ENCODE results near the gene SIRT5. TPM values are rescaled to one million over a fixed set of nuclear protein-coding genes. Genes with fewer than 3 reads are reported as not detected.

SIRT5 gene
- total RNA-seq, 1 donor from 2014 or later = 11.0 TPM

GRCh38 chr6:13613029-13613594 lies 38.7 kb downstream of the SIRT5 start:
- ATAC-seq = no peak
- H3K4me3 ChIP-seq = no peak overlapping the region

GRCh38 chr6:13614126-13614925 lies 39.9 kb downstream of the SIRT5 start:
- ATAC-seq (peak; percentile 62), DNase-seq (peak; percentile 81)
- intact Hi-C loops (cut with DNase I) = no loop called here
- Histone ChIP-seq H3K4me3 (peak overlapping the region; percentile 65), H3K36me3 (peaks cover 25% of the 10 kb centered on the region), H3K9me3 (no peaks in the 10 kb centered on the region), H3K27ac (peak overlapping the region; percentile 90), H3K4me1 (peaks cover 16% of the 10 kb centered on the region), H3K27me3 (no peaks in the 10 kb centered on the region)
- TF ChIP-seq CTCF (IDR thresholded peaks at IDR 0.05) = no peak

More at GRCh38 chr6:13613029-13613594, 38.7 kb downstream of the SIRT5 start:
- Histone ChIP-seq H3K4me1 (peaks cover 16% of the 10 kb centered on the region), H3K9me3 (no peaks in the 10 kb centered on the region), H3K27ac (no peak overlapping the region), H3K27me3 (no peaks in the 10 kb centered on the region), H3K36me3 (peaks cover 15% of the 10 kb centered on the region)
- no peak for DNase-seq
- intact Hi-C loops (cut with DNase I) = no loop called here
- no peak for TF ChIP-seq CTCF (IDR thresholded peaks at IDR 0.05)

- ATAC-seq = peak; percentile 99
- H3K9me3 ChIP-seq = no peaks in the 10 kb centered on the region
- H3K36me3 ChIP-seq = peaks cover 34% of the 10 kb centered on the region
- intact Hi-C loops (cut with DNase I) = no loop called here
- peak within 1 kb of the TSS; percentile 65 for H3K4me3 ChIP-seq
- H3K27ac ChIP-seq = peak within 1 kb of the TSS; percentile 90
- H3K4me1 ChIP-seq = peaks cover 16% of the 10 kb centered on the region
- DNase-seq = peak; percentile 98
- H3K27me3 ChIP-seq = no peaks in the 10 kb centered on the region
- peak; percentile 89 for TF ChIP-seq CTCF (IDR thresholded peaks at IDR 0.05)
These were observed 40.8 kb downstream of the SIRT5 start, which contains the start of gene NOL7 for GRCh38 chr6:13614926-13615791. TSS of gene NOL7 (plus strand) at chr6:13615335. CDS start at chr6:13615359, 24 bp downstream.

- DNase-seq = peak; percentile 79
- Histone ChIP-seq H3K4me1 (peaks cover 16% of the 10 kb centered on the region), H3K4me3 (peak overlapping the region; percentile 65), H3K9me3 (no peaks in the 10 kb centered on the region), H3K27ac (peak overlapping the region; percentile 90), H3K27me3 (no peaks in the 10 kb centered on the region), H3K36me3 (peaks cover 39% of the 10 kb centered on the region)
- no peak for TF ChIP-seq CTCF (IDR thresholded peaks at IDR 0.05)
- peak; percentile 30 for ATAC-seq
- intact Hi-C loops (cut with DNase I) = no loop called here
These were observed 41.4 kb downstream of the SIRT5 start for GRCh38 chr6:13615792-13616120.

- H3K4me3 ChIP-seq = no peak overlapping the region
- no peaks in the 10 kb centered on the region for H3K9me3 ChIP-seq
- intact Hi-C loops (cut with DNase I) = no loop called here
- TF ChIP-seq CTCF (IDR thresholded peaks at IDR 0.05) = no peak
- H3K4me1 ChIP-seq = peaks cover 16% of the 10 kb centered on the region
- no peak for DNase-seq
- no peak for ATAC-seq
- peaks cover 52% of the 10 kb centered on the region for H3K36me3 ChIP-seq
- H3K27me3 ChIP-seq = no peaks in the 10 kb centered on the region
- no peak overlapping the region for H3K27ac ChIP-seq
These were observed 42.7 kb downstream of the SIRT5 start for GRCh38 chr6:13617066-13617465.
